ENCODE measurements around the gene IFT172.

DNA sequence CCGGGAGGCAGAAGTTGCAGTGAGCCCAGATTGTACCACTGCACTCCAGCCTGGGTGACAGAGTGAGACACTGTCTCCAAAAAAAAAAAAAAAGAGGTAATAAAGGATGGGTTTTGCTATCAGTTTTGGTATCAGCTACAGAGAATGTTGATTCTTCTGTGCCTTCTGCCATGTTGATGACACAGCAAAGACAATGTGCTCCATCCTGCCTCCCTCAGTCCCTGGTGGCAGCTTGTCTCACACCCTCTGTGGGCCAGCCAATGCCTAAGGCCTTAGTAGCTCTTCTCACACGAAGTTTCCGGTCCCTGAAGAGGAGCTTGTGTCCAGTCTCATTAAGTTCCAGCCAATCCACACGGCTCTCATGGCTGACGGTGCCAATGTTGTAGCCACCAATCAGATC is 17.6 kb downstream of the IFT172 start:
- TF ChIP-seq, protein P1, sequence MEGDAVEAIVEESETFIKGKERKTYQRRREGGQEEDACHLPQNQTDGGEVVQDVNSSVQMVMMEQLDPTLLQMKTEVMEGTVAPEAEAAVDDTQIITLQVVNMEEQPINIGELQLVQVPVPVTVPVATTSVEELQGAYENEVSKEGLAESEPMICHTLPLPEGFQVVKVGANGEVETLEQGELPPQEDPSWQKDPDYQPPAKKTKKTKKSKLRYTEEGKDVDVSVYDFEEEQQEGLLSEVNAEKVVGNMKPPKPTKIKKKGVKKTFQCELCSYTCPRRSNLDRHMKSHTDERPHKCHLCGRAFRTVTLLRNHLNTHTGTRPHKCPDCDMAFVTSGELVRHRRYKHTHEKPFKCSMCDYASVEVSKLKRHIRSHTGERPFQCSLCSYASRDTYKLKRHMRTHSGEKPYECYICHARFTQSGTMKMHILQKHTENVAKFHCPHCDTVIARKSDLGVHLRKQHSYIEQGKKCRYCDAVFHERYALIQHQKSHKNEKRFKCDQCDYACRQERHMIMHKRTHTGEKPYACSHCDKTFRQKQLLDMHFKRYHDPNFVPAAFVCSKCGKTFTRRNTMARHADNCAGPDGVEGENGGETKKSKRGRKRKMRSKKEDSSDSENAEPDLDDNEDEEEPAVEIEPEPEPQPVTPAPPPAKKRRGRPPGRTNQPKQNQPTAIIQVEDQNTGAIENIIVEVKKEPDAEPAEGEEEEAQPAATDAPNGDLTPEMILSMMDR (IDR thresholded peaks at IDR 0.05) = no peak
- no peak for TF ChIP-seq POLR2A (IDR thresholded peaks at IDR 0.05)
